Measurements from ENCODE around the gene ROBO1. TPM values are rescaled to one million over a fixed set of nuclear protein-coding genes. Genes with fewer than 3 reads are reported as not detected.

ROBO1 gene
- total RNA-seq, 1 donor from 2014 or later, result 66.5 TPM

DNA sequence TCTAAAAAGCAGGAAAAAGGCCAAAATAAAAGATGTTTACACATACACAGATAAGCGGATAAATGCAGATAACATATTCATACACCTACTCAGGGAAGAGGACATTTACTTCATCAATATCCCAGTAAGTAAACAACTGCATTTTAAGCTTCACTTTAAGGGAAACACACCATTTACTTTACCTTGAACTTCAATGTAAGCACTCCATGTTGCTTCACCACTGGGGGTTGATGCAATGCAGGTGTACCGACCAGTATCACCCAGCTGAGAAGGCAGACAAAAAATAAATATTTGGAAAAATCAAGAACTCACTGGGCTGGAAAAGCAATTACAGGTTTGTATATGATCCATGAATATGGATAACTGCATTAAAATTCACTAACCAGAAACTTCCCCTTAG is 1099.5 kb downstream of the ROBO1 start:
- Histone ChIP-seq H3K4me1 (peaks cover 22% of the 10 kb centered on the region), H3K4me3 (no peak overlapping the region), H3K36me3 (no peaks in the 10 kb centered on the region), H3K9me3 (no peaks in the 10 kb centered on the region), H3K27me3 (no peaks in the 10 kb centered on the region), H3K27ac (no peak overlapping the region)
- DNase-seq (ENCODE audit: extremely low spot score in 2 of 2), result no peak
- intact Hi-C loops (cut with DNase I), result loop anchor here (5.0 kb wide), 1 partner anchor 364 kb away; no protein-coding TSS in a partner anchor
- TF ChIP-seq POLR2AphosphoS5 (IDR thresholded peaks at IDR 0.05; ENCODE audit: insufficient read depth in 1 of 2, low read depth in 1 of 2) (no peak), POLR2A (IDR thresholded peaks at IDR 0.05) (no peak)
- TF ChIP-seq, protein P1, sequence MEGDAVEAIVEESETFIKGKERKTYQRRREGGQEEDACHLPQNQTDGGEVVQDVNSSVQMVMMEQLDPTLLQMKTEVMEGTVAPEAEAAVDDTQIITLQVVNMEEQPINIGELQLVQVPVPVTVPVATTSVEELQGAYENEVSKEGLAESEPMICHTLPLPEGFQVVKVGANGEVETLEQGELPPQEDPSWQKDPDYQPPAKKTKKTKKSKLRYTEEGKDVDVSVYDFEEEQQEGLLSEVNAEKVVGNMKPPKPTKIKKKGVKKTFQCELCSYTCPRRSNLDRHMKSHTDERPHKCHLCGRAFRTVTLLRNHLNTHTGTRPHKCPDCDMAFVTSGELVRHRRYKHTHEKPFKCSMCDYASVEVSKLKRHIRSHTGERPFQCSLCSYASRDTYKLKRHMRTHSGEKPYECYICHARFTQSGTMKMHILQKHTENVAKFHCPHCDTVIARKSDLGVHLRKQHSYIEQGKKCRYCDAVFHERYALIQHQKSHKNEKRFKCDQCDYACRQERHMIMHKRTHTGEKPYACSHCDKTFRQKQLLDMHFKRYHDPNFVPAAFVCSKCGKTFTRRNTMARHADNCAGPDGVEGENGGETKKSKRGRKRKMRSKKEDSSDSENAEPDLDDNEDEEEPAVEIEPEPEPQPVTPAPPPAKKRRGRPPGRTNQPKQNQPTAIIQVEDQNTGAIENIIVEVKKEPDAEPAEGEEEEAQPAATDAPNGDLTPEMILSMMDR (IDR thresholded peaks at IDR 0.05), result no peak

DNA sequence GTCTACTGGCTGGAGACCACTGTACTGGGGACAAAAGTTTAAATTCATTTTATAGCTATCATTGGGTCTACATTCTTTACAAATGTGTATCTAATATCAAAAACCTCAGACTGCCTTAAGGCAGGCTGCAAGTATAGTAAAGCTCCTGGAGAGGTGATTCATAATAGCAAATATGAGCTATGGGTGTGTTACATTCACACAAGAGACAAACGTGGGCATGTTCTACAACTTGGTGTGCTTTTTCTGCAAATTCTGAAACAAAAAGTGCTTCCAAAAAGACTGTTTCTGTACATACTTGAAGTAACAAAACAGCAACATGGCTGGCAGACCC is 1101.4 kb downstream of the ROBO1 start:
- Histone ChIP-seq H3K27me3 (no peaks in the 10 kb centered on the region), H3K27ac (no peak overlapping the region), H3K4me3 (no peak overlapping the region), H3K9me3 (no peaks in the 10 kb centered on the region), H3K4me1 (peaks cover 22% of the 10 kb centered on the region), H3K36me3 (no peaks in the 10 kb centered on the region)
- no peak for DNase-seq (ENCODE audit: extremely low spot score in 2 of 2)
- intact Hi-C loops (cut with DNase I), result loop anchor here (5.0 kb wide), 1 partner anchor 366 kb away; no protein-coding TSS in a partner anchor
- TF ChIP-seq, protein P1 (IDR thresholded peaks at IDR 0.05), result no peak
- TF ChIP-seq POLR2A (IDR thresholded peaks at IDR 0.05), result no peak
- no peak for TF ChIP-seq POLR2AphosphoS5 (IDR thresholded peaks at IDR 0.05; ENCODE audit: insufficient read depth in 1 of 2, low read depth in 1 of 2)

DNA sequence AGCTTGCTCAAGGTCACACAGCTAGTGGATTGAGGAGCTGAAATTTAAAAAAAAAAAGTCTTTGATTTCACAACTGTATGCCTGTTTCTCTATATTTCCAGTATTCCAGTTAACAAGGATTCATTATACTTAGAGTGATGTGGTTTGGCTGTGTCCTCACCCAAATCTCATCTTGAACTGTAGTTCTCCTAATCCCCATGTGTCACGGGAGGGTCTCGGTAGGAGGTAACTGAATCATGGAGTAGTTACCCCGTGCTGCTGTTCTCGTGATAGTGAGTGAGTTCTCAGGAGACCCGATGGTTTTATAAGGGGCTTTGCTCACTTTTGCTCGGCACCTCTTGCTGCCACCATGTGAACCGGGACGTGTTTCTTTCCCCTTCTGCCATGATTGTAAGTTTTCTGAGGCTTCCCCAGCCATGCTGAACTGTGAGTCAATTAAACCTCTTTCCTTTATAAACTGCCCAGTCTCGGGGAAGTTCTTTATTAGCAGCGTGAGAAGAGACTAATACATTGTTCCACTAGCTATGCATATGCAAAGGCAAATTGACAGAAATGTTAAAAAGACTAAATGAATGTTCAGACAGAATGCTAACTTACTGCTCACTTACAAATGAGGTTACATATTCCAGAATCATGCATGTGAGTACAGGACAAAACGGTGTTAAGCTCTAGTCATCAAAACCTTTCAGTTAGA is 1101.9 kb downstream of the ROBO1 start:
- H3K27ac ChIP-seq, result no peak overlapping the region
- no peak overlapping the region for H3K4me3 ChIP-seq
- no peaks in the 10 kb centered on the region for H3K9me3 ChIP-seq
- peaks cover 22% of the 10 kb centered on the region for H3K4me1 ChIP-seq
- TF ChIP-seq, protein P1 (IDR thresholded peaks at IDR 0.05), result no peak
- no peak for TF ChIP-seq POLR2AphosphoS5 (IDR thresholded peaks at IDR 0.05; ENCODE audit: insufficient read depth in 1 of 2, low read depth in 1 of 2)
- TF ChIP-seq POLR2A (IDR thresholded peaks at IDR 0.05), result no peak
- intact Hi-C loops (cut with DNase I), result loop anchor here (5.0 kb wide), 1 partner anchor 366 kb away; no protein-coding TSS in a partner anchor
- H3K36me3 ChIP-seq, result no peaks in the 10 kb centered on the region
- DNase-seq (ENCODE audit: extremely low spot score in 2 of 2), result no peak
- no peaks in the 10 kb centered on the region for H3K27me3 ChIP-seq

DNA sequence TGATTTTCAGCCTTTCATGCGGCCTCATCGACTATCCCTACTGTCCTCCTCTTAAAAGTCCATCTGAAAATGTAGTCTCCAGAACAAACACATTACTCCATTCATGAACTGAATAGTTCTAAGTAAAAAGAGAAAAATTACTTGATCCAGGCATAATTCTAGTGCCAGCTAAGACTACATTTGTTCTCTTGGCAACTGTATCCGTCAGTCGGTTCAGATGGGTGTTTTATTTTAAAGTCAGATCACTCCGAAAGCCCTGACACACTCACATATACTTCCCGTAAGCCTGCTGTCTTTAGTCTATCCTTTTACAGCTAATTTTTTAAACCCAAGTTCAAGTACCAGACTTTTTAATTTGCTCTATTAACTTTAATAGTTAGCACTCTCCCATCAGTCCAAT is 1102.7 kb downstream of the ROBO1 start:
- intact Hi-C loops (cut with DNase I), result loop anchor here (5.0 kb wide), 1 partner anchor 367 kb away; no protein-coding TSS in a partner anchor

More for the DNA sequence above, 1102.7 kb downstream of the ROBO1 start:
- Histone ChIP-seq H3K9me3 (no peaks in the 10 kb centered on the region), H3K4me1 (peaks cover 22% of the 10 kb centered on the region), H3K27ac (no peak overlapping the region), H3K36me3 (no peaks in the 10 kb centered on the region), H3K27me3 (no peaks in the 10 kb centered on the region), H3K4me3 (no peak overlapping the region)
- TF ChIP-seq POLR2A (IDR thresholded peaks at IDR 0.05), result no peak
- TF ChIP-seq POLR2AphosphoS5 (IDR thresholded peaks at IDR 0.05; ENCODE audit: insufficient read depth in 1 of 2, low read depth in 1 of 2), result no peak
- TF ChIP-seq, protein P1 (IDR thresholded peaks at IDR 0.05), result no peak
- DNase-seq (ENCODE audit: extremely low spot score in 2 of 2), result no peak

Data from vagina (tissue), 2 donors.